ENCODE measurements around the gene DOK3.

DNA sequence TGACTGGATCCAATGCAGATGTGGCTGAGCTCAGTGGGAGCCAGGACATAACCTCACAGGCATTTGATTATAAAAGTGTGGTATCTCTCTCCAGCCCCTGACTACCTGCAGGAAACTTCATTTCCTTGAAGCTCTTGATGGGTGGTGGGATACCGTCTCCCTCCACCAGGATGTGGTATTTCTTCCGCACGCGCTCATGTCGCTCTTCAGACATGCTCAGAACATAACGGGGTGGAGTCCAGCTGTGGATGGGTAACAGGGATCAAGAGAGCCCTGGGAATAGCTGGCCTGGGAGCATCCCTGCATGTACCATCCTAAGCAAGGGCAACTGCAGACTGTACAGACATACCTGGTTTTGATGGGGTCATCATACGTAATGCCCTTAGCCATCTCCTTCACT lies 6.0 kb upstream of the DOK3 start:
- TF ChIP-seq, protein P1, sequence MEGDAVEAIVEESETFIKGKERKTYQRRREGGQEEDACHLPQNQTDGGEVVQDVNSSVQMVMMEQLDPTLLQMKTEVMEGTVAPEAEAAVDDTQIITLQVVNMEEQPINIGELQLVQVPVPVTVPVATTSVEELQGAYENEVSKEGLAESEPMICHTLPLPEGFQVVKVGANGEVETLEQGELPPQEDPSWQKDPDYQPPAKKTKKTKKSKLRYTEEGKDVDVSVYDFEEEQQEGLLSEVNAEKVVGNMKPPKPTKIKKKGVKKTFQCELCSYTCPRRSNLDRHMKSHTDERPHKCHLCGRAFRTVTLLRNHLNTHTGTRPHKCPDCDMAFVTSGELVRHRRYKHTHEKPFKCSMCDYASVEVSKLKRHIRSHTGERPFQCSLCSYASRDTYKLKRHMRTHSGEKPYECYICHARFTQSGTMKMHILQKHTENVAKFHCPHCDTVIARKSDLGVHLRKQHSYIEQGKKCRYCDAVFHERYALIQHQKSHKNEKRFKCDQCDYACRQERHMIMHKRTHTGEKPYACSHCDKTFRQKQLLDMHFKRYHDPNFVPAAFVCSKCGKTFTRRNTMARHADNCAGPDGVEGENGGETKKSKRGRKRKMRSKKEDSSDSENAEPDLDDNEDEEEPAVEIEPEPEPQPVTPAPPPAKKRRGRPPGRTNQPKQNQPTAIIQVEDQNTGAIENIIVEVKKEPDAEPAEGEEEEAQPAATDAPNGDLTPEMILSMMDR (optimal IDR thresholded peaks at IDR 0.05 in 1 of 3, IDR thresholded peaks at IDR 0.05 in 1 of 3, conservative IDR thresholded peaks at IDR 0.05 in 1 of 3; ENCODE audit: extremely low read depth in 1 of 3, insufficient read depth in 2 of 3, low read length in 3 of 3): no peak
- TF ChIP-seq EZH2 (IDR thresholded peaks at IDR 0.05; ENCODE audit: low read length): no peak
